T-helper 22 cell (primary cell): ENCODE data around the gene TDRD1.

ENCODE experiments used
- DNase-seq: peaks from one replicate; pipeline ENCODE4 v3.0.0-alpha.2; 2020; ENCODE audit warnings: low read depth

Gene TDRD1

DNA sequence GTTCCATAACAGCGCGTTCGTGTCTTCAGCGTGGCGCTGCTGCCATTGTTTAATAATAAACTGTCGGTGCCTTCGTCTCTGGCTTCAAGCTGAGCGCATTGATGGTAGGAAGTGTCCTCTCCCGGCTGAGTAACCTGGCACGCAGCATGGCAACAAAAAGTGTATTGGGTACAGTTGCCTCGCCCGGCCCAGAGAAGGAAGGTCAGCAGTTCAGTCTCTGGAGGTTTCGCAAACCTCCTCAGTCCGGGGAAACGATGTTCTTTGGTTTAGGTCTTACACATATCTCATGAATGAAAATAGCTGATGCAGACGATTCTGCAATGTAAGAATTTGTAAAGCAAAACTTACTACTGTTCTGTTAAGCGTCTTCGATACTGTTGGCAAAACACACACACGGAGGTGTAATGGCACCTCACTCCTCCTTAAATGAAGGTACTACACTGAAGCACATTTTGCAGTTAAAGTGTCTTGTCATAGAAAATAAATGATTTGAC, 4.4 kb upstream of the TDRD1 start:
- DNase-seq = no peak

- no peak for DNase-seq
Measured at GRCh38 chr10:114175667-114176066, 3.5 kb upstream of the TDRD1 start.

DNA sequence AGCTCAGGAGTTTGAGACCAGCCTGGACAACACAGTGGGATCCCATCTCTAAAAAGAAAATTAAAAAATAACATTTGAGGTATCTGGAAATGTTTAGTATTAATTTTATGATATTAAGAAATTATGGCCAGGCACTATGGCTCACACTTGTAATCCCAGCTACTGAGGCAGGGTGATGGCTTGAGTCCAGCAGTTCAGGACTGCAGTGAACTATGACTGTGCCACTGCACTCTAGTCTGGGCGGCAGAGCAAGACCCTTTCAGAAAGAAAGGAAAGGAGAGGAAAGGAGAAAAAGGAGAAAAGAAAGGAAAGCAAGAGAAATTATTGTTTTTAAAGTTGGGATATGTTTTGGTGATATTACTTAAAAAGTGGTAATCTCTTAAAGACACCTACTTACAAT, 2.6 kb upstream of the TDRD1 start:
- DNase-seq = no peak

- no peak for DNase-seq
Measured at GRCh38 chr10:114179747-114180146, 594 bp downstream of the TDRD1 start.

DNA sequence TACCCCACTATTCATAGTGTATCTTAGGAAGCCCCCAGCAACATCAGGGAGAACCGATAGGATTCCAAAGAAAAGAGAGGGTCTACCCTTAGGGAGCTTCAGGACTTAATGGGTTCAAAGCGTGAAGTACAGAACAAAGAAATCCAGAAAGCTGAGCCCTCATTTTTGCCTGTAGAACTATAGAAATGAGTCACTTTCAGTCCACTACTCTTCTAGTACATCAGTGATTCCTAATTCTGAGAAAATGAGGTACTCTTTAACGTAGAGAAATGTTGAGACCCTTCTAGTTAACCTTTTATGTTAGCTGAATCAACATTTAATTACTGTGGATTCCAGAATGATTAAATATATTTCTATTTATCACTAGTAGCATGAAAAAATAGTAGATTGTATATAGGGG, 1.8 kb downstream of the TDRD1 start:
- no peak for DNase-seq

DNA sequence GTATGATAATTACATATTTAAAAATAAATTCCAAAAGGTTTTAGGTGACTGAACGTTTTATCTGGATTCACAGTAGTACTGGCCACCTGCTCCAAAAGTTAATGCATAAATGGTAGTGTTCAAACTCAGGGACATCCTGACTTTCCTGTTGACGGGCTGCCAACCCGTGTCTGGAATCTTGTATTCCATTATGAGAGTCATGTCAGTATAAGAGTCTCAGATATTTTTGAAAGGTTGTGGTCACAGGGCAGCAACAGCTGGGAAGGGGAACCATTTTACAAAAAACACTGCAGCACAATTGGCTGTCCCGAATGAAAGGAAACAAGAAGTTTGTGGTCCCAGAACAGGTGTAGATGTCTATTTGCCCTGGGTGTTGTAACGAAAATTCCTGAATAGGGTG, 2.8 kb downstream of the TDRD1 start:
- DNase-seq = no peak

- DNase-seq = no peak
Measured at GRCh38 chr10:114183563-114183962, 4.4 kb downstream of the TDRD1 start.

DNA sequence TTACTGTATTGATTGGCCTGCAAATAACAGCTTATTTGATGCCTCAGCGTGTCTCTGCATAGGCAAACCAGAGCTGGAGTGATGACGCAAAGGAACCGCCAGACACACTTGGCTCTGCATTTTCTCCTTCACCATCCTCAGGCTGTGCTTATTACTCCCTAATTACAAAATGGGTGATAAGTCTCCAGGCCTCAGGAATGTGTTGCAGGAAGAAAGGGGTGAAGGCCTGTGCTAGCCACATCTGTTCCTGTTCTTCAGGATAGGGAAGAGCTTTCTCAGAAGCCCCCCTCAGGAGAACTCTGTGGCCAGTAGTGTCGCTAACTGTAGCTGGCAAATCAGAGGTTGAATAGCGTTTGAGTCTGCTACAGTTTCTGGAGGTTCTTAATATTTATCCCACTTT, 5.1 kb downstream of the TDRD1 start:
- no peak for DNase-seq

- DNase-seq = no peak
Measured at GRCh38 chr10:114188001-114188400, 8.8 kb downstream of the TDRD1 start.

DNA sequence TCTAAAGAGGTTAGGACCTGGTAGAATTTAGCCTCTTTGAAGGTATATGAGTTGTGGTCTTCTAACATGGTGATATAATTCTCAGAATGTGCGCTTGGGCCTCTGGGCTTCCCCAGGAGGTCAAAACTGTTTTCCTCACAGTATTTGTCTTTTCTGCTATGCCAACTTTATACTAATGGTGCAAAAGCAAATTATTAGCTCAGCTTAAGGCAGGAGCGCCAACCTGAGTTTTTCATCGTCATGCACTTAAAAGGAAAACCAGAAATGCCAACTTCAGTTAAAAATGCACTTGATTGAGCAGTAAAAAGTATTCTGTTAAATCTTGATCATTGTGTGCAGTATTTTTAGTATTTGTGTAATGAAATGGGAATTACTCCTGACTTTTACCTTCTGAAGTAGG, 9.7 kb downstream of the TDRD1 start:
- no peak for DNase-seq

DNA sequence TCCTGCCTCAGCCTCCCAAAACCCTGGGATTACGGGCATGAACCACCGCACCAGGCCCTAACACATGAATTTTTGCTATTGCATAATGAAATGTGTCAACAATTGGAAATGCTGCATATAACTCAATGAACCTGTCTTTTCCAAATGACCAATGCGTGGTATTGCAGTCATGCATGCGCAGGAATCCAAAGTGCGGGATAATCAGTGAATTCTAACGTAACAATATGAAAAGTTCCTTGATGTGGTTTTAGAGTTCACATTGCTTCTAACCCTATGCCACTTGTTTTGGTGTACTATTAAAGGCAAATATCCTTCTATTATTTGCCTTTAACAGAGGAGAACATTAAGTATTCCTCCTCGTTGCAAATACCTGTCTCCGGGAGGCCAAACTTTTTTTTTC, 10.5 kb downstream of the TDRD1 start:
- no peak for DNase-seq

DNA sequence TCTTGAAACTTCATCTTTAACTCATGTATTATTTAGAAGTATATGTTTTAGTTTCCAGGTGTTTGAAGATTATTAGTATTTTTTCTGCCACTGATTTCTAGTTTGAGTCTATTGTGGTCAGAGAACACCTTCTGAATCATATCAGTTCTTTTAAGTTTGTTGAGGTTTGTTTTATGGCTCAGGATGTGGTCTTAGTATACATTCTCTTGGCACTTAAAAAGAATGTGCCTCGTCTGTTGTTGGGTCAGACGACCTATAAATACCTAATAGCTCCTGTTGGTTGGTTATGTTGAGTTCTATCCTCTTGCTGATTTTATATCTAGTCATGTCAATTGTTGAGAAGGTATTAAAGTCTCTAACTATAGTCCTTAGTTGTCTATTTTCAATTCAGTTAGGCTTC, 15.9 kb downstream of the TDRD1 start:
- DNase-seq = no peak

DNA sequence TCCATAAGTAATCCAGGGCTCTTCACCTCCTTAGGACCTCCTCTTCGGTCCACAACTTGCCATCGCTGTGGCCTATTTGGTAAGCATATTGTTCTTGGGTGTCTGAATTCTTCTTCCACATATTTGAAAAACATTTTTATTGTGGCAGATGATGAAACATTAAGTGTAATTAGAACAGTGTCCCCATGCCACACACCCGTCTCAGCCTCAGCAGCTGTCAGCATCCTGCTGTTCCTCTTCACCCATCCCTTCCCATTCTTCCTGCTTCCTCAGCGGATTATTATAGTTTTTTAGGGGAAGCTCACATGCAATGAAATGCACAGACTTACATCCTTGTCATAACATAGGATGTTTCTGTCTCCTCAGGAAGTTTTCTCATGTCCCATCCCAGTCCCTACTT, 20.1 kb downstream of the TDRD1 start:
- no peak for DNase-seq

DNA sequence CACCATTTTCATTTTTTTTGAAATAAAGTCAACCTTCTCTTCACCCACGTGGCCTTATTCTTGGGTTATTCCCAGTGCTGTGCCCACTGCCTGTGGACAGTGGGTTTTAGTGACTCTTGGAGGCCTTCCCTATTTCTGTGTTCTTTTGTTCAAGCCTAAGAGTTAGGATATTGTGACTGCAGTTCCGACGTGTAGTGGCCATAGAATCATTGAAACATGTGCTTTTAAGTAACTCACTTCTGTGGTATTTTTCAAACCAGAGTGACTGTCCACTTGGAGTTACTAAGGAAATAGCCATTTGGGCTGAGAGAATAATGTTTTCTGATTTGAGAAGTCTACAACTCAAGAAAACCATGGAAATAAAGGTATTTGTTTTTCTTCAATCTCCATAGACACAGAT, 23.7 kb downstream of the TDRD1 start:
- DNase-seq = no peak

GRCh38 chr10:114206902-114207301, 27.7 kb downstream of the TDRD1 start:
- no peak for DNase-seq

- DNase-seq = no peak
Measured at GRCh38 chr10:114207349-114207748, 28.2 kb downstream of the TDRD1 start.

DNA sequence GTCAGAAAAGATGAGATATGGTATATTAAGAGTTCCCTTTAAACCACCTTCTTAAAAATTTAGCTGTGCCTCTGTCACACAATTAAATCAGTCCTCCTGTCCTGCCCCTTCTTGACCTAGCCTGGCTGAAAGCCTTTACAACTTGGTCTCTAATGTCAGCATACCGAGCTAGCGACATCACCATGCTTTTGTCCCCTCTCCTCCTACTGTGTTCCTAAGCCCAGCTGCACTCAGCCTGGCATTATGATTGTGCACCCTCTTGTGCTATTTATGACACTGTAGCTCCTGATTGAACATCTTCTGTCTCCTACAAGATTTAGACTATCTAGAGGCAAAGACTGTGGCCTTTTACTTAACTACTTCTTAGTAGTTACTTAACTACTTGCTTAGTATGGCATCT, 29.2 kb downstream of the TDRD1 start:
- no peak for DNase-seq

DNA sequence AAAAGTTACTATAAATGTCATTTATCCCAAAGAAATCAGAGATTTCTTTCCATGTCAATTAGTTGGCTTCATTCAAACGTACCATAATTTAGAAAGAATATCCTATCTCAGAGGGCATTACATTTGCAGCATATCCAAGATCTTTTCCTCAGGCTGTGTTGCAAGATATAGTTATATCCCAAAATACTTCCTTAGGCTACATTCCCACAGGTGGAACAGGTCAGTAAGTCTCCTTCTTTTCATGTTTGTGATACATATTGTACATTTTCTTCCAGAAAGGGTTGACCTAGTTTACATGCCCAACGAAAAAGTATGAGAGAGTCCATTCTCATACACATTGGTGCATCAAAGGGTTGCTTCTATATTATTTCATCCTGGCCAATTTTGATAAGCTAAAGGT, 33.0 kb downstream of the TDRD1 start:
- DNase-seq = no peak

- no peak for DNase-seq
Measured at GRCh38 chr10:114215033-114215432, 35.9 kb downstream of the TDRD1 start.

GRCh38 chr10:114220281-114220680, 41.1 kb downstream of the TDRD1 start:
- no peak for DNase-seq

- no peak for DNase-seq
Measured at GRCh38 chr10:114221235-114221634, 42.1 kb downstream of the TDRD1 start.

DNA sequence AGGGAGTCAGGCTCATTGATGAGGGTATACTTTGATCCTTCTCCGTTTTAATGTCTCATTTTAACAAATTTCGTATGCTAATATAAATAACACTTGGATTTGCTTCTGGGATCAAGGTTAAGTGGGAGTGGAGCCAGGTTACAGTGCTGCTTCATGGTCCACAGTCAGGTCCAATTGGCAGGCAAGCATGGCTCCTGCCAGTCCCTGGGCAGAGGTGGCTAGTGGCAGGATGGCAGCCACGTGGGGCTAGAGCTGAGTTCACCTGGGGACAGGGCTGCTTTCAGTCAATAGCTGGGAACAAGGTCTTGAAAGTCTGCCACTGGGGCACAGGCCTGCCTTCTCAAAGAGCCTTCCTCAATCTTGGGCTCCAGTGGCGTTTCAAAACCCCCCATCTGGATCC, 43.9 kb downstream of the TDRD1 start:
- DNase-seq = no peak

DNA sequence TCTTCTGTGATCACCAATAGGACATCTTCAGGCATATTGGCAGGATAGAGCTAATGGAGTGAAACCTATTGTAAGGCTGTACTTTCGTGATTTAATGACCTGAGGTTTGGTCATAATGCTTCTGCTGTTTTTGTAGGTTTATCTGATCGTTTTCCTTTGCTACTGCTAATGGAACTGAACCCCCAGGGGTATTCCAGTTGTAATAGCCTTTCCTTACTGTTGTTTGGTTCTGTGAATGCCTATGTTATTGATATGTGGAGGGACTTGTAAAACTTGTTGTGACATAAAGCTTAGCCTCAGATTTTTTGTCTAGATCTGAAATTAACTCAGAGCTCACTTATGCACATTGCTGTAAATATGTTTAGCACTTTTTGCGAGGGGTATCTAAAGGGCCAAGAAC, 49.0 kb downstream of the TDRD1 start:
- DNase-seq = no peak

DNA sequence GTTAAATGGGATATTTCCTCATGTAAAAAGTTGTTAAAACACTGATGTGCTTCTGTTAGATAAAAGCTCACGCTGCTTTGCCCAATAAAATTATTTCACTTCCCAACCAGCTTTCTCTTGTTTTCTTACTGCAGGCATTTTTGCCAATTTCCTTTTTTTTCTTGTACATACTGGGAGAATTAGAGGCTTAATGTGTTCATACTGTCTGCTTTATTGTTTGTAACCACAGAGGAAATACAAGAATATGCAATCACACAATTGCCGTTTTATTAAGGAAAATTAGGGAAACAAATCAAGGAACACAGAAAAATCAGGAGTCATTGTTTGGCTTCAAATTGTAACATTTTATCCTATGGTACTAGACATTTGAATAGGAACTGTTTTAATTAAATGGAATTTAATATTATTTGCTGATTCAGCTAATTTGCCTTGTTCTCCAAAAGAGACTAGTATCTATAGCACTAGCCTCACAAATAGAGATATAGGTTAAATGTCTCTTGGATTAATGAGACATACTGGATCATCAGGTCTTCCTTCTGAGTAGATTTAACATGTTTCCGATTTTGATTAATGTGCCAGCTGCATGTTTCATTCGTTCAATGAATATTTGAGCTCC, 53.5 kb downstream of the TDRD1 start:
- DNase-seq = no peak

GRCh38 chr10:114233482-114233881, 54.3 kb downstream of the TDRD1 start:
- no peak for DNase-seq
